ENCODE results near the gene FXYD1.

DNA sequence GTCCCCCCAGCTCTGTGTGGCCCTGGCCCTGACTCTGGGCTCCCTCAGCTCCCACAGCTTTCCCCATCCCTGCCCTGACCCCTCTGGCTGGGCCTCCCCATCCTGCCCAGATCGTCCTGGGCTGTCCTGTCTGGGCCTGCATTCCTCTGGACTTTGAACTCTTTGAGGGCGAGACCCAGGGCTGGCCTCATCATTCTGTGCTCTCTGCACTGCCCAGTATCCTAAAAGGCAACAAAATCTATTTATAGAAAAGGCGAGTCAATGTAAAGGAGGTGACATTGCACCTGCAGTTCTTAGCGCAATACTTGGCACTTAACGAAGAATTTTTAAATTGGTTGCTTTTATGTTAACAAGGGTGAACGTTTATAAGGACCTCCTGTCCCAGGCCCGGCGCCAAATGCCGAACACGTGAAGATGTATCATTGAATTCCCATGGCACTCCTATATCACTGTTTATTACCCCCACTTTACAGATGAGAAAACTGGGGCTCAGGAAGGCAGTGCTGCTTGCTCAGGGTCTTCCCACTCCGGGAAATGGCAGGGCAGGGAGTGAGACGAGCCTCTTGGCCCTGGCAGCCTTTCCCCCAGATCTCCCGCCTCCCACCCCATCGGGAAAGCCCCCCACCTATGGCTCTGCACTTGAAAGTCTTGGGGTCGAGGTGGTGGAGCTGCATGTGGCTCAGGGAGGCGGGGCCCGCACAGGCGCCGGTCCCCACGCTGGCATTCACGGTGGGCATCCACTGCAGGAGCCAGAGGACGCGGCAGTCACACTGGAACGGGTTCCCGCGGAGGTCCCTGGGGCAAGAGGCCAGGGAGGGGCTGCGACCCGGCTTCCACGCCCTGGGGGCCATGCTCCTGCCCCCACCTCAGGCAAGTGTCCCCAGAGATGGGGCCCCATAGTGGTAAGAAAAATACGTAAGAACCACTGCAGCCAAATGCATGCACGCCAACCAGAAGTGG lies 7.6 kb upstream of the FXYD1 start:
- TF ChIP-seq SPI1 (IDR thresholded peaks at IDR 0.05; ENCODE audit: borderline replicate concordance, low read depth), result no peak
- TF ChIP-seq, protein P1, sequence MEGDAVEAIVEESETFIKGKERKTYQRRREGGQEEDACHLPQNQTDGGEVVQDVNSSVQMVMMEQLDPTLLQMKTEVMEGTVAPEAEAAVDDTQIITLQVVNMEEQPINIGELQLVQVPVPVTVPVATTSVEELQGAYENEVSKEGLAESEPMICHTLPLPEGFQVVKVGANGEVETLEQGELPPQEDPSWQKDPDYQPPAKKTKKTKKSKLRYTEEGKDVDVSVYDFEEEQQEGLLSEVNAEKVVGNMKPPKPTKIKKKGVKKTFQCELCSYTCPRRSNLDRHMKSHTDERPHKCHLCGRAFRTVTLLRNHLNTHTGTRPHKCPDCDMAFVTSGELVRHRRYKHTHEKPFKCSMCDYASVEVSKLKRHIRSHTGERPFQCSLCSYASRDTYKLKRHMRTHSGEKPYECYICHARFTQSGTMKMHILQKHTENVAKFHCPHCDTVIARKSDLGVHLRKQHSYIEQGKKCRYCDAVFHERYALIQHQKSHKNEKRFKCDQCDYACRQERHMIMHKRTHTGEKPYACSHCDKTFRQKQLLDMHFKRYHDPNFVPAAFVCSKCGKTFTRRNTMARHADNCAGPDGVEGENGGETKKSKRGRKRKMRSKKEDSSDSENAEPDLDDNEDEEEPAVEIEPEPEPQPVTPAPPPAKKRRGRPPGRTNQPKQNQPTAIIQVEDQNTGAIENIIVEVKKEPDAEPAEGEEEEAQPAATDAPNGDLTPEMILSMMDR (IDR thresholded peaks at IDR 0.05; ENCODE audit: insufficient read depth, low read length), result no peak
- no peak for TF ChIP-seq POLR2AphosphoS5 (IDR thresholded peaks at IDR 0.05; ENCODE audit: low read depth)
